A673 (cell line): ENCODE data around the gene R3HDM1.

Source experiments
- EZH2 ChIP-seq: fragments of 200-600 bp; sonication (generic); IDR thresholded peaks from 2 replicates; pipeline ENCODE4 v1.6.1; 2017; ENCODE audit warnings: borderline replicate concordance, low read depth, mild to moderate bottlenecking, mixed read lengths, antibody characterized with exemption, low read length; ENCODE audit not compliant: poor library complexity, severe bottlenecking
- TF ChIP-seq, protein P1 (sequence below): fragments of 300-800, 200-600 bp; sonication (generic); conservative IDR thresholded peaks from 2 replicates; pipeline ENCODE4 v1.5.1; 2017; ENCODE audit warnings: low read depth, mild to moderate bottlenecking, antibody characterized with exemption, low read length, moderate library complexity, mixed read lengths

DNA sequence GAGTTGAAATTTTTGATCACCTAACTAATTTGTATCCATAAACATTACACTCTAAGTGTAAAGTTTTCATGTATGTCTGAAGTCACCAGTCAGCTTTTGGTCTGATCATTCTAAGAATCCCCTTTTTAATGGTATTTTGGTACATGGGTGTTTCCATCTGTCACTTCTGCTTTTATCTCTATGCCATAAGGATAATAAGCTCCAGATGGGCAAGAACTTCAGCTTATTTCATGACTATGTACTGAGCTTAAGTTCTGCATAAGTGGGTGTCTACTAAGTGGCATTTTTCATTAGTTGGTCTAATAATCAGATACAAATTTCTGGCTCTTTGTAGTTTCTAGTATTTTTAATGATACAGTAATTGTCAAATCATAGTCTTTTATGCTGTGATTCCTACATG is 230.7 kb downstream of the R3HDM1 start:
- TF ChIP-seq, protein P1, sequence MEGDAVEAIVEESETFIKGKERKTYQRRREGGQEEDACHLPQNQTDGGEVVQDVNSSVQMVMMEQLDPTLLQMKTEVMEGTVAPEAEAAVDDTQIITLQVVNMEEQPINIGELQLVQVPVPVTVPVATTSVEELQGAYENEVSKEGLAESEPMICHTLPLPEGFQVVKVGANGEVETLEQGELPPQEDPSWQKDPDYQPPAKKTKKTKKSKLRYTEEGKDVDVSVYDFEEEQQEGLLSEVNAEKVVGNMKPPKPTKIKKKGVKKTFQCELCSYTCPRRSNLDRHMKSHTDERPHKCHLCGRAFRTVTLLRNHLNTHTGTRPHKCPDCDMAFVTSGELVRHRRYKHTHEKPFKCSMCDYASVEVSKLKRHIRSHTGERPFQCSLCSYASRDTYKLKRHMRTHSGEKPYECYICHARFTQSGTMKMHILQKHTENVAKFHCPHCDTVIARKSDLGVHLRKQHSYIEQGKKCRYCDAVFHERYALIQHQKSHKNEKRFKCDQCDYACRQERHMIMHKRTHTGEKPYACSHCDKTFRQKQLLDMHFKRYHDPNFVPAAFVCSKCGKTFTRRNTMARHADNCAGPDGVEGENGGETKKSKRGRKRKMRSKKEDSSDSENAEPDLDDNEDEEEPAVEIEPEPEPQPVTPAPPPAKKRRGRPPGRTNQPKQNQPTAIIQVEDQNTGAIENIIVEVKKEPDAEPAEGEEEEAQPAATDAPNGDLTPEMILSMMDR = no peak
- no peak for TF ChIP-seq EZH2
